Measurements from ENCODE around the gene LRTM2.

The LRTM2 gene

DNA sequence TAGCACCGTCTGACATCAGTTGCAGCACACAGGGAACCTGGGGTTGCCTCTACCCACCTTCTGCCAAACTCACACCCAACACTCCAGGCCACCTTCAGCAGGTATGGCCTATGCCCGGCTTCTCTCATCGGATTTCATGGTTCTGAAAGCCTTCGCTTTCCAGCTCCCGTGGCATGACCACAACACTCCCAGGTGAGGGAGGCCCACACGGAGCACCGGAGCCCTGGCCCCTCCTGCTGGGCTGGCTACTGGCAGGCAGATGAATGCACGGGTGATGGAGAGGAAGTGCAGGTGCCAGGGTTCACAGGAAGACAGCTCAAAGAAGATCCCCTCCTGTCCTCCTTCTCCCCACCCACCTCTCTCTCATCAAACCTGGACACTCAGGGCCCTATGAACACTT, 60.9 kb downstream of the LRTM2 start:
- Histone ChIP-seq H3K4me1 (ENCODE audit: control insufficient read depth, insufficient read depth, low read length, poor library complexity, severe bottlenecking) (no peaks in the 10 kb centered on the region), H3K36me3 (ENCODE audit: control insufficient read depth, insufficient read depth, low read length) (no peaks in the 10 kb centered on the region), H3K9me3 (ENCODE audit: control insufficient read depth, low read length) (no peaks in the 10 kb centered on the region), H3K4me3 (ENCODE audit: extremely low read depth, insufficient read depth, low read length, poor library complexity, severe bottlenecking) (no peak overlapping the region), H3K27ac (ENCODE audit: low read depth, low read length, severe bottlenecking) (no peak overlapping the region)
- 91 to 96% methylated on average over 7 to 8 of the region's 8 CpGs for WGBS, 2 experiments (ENCODE audit: insufficient coverage in 2 of 2)

DNA sequence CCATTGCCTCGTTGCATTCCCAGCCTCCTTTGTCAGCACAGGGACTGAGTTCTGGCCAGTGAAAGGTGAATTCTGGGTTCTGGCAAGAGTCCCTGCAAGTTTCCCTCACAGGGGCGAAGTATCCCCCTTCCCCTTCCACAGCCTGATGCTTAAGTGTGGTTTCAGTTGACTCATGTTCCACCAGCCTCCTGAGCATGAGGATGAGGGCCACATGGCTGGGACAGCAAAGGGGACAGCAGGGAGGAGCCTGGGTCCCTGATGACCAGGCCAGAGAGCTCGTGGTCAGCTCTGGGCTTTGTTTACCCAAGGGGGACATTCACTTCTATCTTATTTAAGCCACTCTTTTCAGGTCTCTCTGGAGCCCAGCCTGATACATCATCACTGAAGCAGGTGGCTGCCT, 61.6 kb downstream of the LRTM2 start:
- Histone ChIP-seq H3K9me3 (ENCODE audit: control insufficient read depth, low read length) (no peaks in the 10 kb centered on the region), H3K27ac (ENCODE audit: low read depth, low read length, severe bottlenecking) (no peak overlapping the region), H3K4me3 (ENCODE audit: extremely low read depth, insufficient read depth, low read length, poor library complexity, severe bottlenecking) (no peak overlapping the region), H3K36me3 (ENCODE audit: control insufficient read depth, insufficient read depth, low read length) (no peaks in the 10 kb centered on the region), H3K4me1 (ENCODE audit: control insufficient read depth, insufficient read depth, low read length, poor library complexity, severe bottlenecking) (no peaks in the 10 kb centered on the region)
- WGBS, 2 experiments (ENCODE audit: insufficient coverage in 2 of 2) = 71 to 73% methylated on average over 1 to 2 of the region's 3 CpGs

DNA sequence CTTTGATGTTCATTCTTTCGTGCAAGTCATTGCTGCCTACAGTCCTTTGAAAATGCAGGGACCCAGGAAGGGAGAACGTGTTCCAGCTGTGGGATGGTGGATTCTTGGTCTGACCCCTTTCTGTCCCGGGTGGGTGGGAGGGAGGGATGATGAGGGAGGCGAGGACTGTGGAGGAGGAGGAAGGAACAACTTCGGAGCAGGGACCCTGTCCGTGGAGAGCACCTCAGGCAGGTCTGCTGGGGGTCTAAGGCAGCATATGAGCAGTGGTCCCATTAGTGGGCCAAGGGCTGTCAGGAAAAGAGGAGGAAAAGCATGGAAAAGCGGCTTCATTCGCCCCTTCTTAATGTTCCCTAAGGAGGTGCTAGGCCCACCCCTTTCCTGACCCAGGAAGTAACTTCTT, 62.0 kb downstream of the LRTM2 start:
- Histone ChIP-seq H3K4me3 (ENCODE audit: extremely low read depth, insufficient read depth, low read length, poor library complexity, severe bottlenecking) (no peak overlapping the region), H3K36me3 (ENCODE audit: control insufficient read depth, insufficient read depth, low read length) (no peaks in the 10 kb centered on the region), H3K4me1 (ENCODE audit: control insufficient read depth, insufficient read depth, low read length, poor library complexity, severe bottlenecking) (no peaks in the 10 kb centered on the region), H3K9me3 (ENCODE audit: control insufficient read depth, low read length) (no peaks in the 10 kb centered on the region), H3K27ac (ENCODE audit: low read depth, low read length, severe bottlenecking) (no peak overlapping the region)
- WGBS, 2 experiments (ENCODE audit: insufficient coverage in 2 of 2) = 81 to 92% methylated on average over 5 to 8 of the region's 8 CpGs

DNA sequence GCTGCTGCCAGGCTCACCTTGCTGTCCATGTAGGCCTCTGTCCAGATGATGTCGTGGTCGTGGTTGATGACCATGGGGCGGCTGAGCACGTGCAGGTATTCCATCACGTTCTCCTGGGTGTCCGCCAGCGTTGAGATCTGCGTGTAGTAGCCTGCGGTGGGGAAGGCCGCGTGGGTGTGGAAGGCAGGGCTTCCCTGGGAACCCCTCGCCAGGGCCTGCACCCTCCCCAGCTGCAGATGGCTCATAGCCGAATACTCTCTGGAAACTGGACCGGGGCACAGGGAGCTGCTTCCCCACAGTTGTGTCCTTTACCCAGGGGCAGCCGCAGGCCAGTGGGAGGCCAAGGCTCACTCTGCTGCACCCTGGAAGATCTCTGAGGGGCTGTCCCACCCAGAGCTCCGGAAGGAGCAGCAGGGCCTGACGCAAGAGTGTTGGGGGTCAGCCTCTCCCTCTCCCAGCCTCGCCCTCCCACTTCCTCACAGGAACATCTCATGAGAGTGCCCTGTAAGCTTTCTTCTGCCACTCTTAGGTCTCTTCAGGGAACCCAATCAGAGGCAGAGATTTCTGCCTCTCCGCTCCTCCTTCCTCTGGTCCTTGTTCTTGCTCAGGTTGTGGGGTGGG, 62.6 kb downstream of the LRTM2 start:
- Histone ChIP-seq H3K4me3 (ENCODE audit: extremely low read depth, insufficient read depth, low read length, poor library complexity, severe bottlenecking) (no peak overlapping the region), H3K9me3 (ENCODE audit: control insufficient read depth, low read length) (no peaks in the 10 kb centered on the region), H3K4me1 (ENCODE audit: control insufficient read depth, insufficient read depth, low read length, poor library complexity, severe bottlenecking) (no peaks in the 10 kb centered on the region), H3K36me3 (ENCODE audit: control insufficient read depth, insufficient read depth, low read length) (no peaks in the 10 kb centered on the region), H3K27ac (ENCODE audit: low read depth, low read length, severe bottlenecking) (no peak overlapping the region)
- 96 to 97% methylated on average over 17 to 19 of the region's 19 CpGs for WGBS, 2 experiments (ENCODE audit: insufficient coverage in 2 of 2)

DNA sequence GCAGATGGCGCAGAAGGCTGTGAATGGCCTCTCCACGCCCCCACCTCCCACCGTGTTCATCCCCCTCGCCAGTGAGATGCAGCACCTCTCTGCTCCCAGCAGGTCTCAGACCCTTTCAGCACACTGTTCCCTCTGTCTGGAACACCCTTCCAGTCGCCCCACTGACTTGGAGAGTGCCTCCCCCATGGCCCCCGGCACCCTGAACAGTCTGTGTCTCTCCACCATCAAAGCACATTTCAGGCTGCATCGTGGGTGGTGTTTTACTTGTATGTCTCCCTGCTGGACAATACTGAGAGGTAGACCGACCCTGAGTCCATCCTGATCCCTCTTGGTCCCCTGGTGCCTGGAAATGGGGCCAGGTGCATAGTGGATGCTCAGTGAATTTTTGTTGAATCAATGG, 63.1 kb downstream of the LRTM2 start:
- Histone ChIP-seq H3K4me3 (ENCODE audit: extremely low read depth, insufficient read depth, low read length, poor library complexity, severe bottlenecking) (no peak overlapping the region), H3K9me3 (ENCODE audit: control insufficient read depth, low read length) (no peaks in the 10 kb centered on the region), H3K36me3 (ENCODE audit: control insufficient read depth, insufficient read depth, low read length) (no peaks in the 10 kb centered on the region), H3K4me1 (ENCODE audit: control insufficient read depth, insufficient read depth, low read length, poor library complexity, severe bottlenecking) (no peaks in the 10 kb centered on the region), H3K27ac (ENCODE audit: low read depth, low read length, severe bottlenecking) (no peak overlapping the region)
- 84 to 85% methylated on average over 6 to 7 of the region's 8 CpGs for WGBS, 2 experiments (ENCODE audit: insufficient coverage in 2 of 2)

- no peak overlapping the region for H3K4me3 ChIP-seq (ENCODE audit: extremely low read depth, insufficient read depth, low read length, poor library complexity, severe bottlenecking)
- H3K4me1 ChIP-seq (ENCODE audit: control insufficient read depth, insufficient read depth, low read length, poor library complexity, severe bottlenecking) = no peaks in the 10 kb centered on the region
- H3K9me3 ChIP-seq (ENCODE audit: control insufficient read depth, low read length) = no peaks in the 10 kb centered on the region
- no peak overlapping the region for H3K27ac ChIP-seq (ENCODE audit: low read depth, low read length, severe bottlenecking)
- H3K36me3 ChIP-seq (ENCODE audit: control insufficient read depth, insufficient read depth, low read length) = no peaks in the 10 kb centered on the region
- 92 to 98% methylated on average over 7 of the region's 9 CpGs for WGBS, 2 experiments (ENCODE audit: insufficient coverage in 2 of 2)
These were observed 64.3 kb downstream of the LRTM2 start for GRCh38 chr12:1884651-1885050.

DNA sequence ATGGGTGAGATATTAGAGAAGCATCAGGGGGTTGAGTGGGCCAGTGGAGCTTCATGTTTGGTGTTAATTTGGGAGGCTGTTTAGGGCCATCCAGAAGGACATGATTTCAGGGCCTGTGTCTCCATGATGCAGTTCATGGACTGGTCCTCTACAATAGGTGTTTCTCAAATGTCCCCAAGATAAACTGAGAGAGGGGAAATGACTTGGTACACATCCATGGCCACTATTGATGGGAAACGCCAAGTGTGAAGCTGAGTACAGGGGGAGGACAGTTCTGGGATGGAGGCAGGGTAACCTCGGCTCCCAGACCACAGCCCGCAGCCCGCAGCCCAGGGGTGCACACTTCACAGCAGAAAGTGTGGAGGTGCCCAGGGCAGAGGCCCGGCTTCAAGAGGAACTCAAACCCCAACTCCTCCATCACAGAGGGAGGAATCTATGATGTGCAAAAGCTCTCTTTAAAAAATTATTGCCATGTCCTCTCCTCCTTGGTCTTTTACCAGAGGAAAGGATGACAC, 64.8 kb downstream of the LRTM2 start:
- Histone ChIP-seq H3K4me3 (ENCODE audit: extremely low read depth, insufficient read depth, low read length, poor library complexity, severe bottlenecking) (no peak overlapping the region), H3K27ac (ENCODE audit: low read depth, low read length, severe bottlenecking) (no peak overlapping the region), H3K9me3 (ENCODE audit: control insufficient read depth, low read length) (no peaks in the 10 kb centered on the region), H3K4me1 (ENCODE audit: control insufficient read depth, insufficient read depth, low read length, poor library complexity, severe bottlenecking) (no peaks in the 10 kb centered on the region), H3K36me3 (ENCODE audit: control insufficient read depth, insufficient read depth, low read length) (no peaks in the 10 kb centered on the region)
- WGBS, 2 experiments (ENCODE audit: insufficient coverage in 2 of 2) = 90% methylated on average over 2 to 4 of the region's 5 CpGs

DNA sequence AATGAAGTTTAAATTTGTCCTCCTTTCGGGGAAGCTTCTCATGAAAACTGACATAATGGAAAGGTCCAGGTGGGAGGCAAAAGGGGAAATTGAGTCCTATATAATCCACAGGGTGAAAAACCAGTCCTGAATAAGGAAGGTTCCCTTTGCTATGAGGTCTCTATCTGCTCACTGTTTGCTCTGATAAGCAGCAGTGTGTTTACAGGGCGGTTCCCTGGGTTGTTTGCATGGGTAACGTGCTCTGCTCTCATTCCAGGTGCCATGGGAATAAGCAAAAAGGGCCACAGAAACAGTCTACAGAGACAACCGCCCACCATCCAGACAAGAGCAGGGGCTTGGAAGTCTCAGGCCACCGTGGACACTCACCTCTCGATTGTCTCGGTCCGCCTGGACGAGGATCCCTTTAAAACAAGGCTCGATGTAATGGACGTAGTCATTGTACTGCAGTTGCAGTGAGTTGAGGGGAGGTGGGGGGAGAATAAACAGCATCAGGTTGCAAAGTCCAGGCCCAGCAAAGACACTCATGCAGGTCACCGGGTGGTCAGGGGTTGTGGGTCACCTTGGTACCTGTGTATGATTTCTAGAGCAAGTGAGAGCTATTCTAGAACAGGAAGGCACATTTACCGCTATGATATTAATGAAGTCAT, 65.4 kb downstream of the LRTM2 start:
- no peak overlapping the region for H3K4me3 ChIP-seq (ENCODE audit: extremely low read depth, insufficient read depth, low read length, poor library complexity, severe bottlenecking)
- H3K36me3 ChIP-seq (ENCODE audit: control insufficient read depth, insufficient read depth, low read length) = no peaks in the 10 kb centered on the region
- WGBS, 2 experiments (ENCODE audit: insufficient coverage in 2 of 2) = 89 to 92% methylated on average over 11 to 12 of the region's 13 CpGs
- no peaks in the 10 kb centered on the region for H3K4me1 ChIP-seq (ENCODE audit: control insufficient read depth, insufficient read depth, low read length, poor library complexity, severe bottlenecking)
- H3K27ac ChIP-seq (ENCODE audit: low read depth, low read length, severe bottlenecking) = no peak overlapping the region
- no peaks in the 10 kb centered on the region for H3K9me3 ChIP-seq (ENCODE audit: control insufficient read depth, low read length)
